SKM-1 treated with dmso at 0.1 percent for 144 hours (cell line): ENCODE data around the gene SERP1.
A peak's percentile ranks its signal among the peaks of the same experiment; 100 is the strongest.

Experiments used
- DNase-seq: peaks from one replicate; lab custom pipeline; 2025; ENCODE audit not compliant: unreplicated experiment; lab: John Stamatoyannopoulos, UW

The SERP1 gene

DNA sequence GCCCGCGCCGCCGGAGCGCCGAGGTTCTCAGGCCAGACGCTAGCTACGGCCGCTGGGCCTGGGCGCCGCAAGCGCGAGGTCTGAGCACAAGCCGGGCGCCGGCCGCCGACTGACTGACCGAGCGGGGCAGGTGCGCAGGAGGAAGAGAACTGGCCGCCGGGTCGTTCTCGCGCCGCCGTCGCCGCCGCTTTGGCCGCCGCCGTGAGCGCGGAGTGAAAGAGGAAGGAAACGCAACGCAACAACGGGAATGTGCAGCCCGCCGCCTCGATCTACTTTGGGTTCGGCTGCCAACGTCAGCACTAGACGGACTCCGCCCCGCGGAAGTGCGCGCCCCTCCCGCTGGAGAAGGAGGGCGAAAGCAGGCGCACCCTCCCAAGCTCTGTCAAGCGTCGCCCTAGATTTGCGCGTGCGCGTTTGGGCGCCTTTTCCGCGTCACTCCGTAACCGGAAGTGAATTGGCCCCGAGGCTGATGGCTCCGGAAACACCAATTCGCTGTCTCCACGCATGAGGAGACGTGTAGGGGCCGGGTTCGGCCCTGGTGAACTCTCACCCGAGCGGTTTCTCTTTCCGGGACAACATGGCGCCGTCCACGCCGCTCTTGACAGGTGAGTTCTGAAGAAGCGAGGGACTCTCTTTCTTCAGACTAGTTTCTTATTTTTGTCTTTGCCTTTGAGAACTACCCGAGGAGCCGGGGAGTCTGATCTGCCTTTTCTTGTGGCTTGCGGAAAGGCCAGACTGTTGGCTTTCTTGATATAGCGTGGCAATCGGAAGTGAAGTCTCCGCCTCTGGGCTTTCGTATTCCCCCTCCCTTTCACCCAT is at the start of gene SERP1, which contains the start of gene EIF2A:
TSS of gene SERP1 (minus strand) at position 271 of the 819 bp plus-strand sequence. CDS start 361 bp downstream, outside the sequence.
TSS of gene EIF2A (plus strand) at position 562 of the 819 bp plus-strand sequence. CDS start at position 578, 16 bp downstream.
- DNase-seq: peak; percentile 100

DNA sequence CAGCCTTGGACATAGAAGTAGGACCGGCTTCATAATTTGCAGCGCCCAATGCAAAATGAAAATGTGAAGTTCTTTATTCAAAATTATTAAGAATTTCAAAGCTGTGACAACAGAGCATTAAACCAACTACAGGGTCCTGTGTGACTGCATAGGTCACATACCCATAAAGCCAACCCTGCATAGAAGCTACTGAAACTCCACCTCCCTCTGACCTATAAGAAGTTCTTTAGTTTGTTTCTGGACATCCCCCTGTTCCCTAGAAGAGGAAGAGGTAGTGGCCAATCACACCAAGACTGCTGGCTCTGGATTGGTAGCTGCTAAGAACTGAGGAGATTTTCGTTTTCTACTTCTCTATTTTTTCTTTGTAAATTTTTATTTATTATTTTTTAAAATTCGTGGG is 47.9 kb upstream of the SERP1 start:
- DNase-seq: no peak

DNA sequence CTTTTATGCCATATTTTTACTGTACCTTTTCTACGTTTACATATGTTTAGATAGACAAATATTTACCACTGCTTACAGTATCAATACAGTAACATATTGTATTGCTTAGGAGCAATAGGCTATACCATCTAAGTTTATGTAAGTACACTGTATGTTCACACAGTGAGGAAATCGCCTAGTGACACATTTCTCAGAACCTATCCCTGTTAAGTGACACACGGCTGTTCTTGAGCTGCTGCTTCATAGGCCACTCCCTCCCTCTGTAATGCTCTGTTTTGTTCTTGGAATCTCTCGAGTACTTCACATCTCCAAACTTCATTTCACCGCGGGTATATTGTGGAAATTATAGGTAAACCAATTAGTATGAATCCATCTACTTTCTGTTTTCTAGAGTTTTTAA is 43.5 kb upstream of the SERP1 start:
- DNase-seq: no peak

DNA sequence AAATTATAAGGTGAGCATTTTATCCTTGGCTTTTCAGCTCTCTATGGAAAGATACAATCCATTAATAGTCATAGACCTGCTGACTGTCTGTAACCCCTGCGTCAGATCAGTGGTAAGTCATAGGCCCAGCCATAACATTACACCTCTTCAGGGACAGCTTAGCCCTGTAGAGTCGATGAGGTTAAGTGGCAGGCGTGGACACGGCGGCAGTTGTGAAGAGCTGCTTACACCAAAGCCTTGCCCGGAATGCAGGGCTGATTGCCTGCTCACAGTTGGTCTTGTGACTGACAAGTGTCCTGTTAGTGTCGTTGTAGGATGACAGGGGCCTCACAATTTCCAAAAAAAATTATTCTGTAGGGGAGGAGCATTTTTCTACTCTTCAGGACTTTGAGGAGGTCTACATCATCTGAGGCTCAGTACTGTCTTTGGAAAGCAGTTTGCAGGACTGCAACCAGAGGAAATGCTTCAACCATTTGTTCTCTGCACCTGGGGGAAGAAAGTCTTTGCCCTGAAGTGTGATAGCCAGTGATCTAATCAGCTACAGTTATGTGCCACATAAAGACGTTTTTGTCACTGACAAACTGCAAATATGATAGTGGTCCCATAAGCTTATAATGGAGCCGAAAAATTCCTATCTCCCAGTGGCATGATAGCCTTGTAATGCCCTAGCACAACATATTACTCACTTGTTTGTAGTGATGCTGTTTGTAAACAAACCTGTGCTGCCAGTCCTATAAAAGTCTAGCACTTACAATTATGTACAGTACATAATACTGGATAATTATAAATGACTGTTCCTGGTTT is 41.9 kb upstream of the SERP1 start:
- no peak for DNase-seq

DNA sequence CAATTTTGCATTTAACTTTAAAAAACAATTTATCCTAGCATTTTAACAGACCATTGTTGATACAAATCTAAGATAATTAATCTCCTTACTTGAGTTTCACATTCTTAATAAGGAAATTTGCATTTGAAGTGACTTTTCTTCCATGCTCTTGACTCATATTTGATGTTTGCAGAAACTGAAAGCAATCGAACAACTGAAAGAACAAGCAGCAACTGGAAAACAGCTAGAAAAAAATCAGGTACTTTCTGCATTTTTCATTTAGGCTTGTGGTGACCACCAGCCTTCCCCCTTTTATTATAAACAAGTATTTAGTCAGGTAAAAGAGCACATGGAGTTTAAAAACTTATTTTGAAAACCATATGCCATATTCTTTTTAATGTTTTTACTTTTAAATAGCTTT is 36.7 kb upstream of the SERP1 start:
- no peak for DNase-seq

DNA sequence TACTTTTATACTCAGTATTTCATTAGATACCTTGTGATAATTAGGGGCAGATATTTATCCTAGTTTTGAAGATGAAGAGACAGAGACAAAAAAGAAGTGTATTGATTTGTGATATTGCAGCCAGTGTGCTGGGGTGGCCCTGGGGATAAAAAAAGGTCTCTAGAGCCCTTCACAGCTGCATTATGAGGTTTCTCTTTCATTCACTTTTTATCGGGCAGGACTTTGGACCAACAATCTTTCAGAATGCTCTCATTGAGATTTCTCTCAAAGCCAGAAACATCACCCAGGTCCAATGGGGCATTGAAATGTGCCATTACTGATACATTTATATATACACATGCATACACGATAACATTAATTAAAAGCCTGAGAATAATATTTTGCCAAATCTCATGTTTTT is 36.3 kb upstream of the SERP1 start:
- no peak for DNase-seq

DNA sequence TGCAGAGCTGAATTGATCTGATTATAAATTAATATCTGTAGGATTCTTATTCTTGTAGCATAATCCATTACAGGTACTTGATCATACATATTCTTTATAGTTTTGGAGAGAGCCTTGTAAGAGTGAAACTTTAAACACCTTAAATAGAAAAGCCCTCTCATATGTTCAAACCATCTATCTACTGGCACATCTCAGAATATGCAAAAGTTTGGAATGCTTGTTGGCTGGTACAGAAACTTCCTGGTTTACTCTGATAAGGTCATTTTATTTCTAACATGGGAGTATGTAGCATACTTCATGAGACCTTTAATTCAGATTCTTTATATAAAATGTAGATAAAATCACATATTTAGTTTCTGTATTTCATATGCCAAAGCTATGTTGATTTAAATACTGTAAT is 34.9 kb upstream of the SERP1 start:
- DNase-seq: no peak

DNA sequence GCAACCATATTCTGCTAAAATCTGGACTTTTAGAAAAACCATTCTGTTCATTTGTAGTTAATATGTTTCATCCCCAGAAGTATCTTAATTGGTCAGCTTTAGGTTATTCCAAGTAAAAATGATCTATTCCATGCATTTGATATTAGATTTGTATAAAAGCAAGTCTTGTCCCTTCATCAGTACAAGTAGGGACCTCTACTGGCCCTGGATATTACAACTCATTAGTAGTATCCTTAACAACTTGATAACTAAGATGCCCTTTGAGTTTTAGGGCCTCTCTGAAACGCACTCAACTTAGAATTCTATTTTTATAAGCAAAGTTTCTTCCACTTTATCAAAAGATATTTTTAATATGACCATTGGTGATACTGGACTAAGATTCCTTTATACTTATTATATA is 31.6 kb upstream of the SERP1 start:
- DNase-seq: no peak

DNA sequence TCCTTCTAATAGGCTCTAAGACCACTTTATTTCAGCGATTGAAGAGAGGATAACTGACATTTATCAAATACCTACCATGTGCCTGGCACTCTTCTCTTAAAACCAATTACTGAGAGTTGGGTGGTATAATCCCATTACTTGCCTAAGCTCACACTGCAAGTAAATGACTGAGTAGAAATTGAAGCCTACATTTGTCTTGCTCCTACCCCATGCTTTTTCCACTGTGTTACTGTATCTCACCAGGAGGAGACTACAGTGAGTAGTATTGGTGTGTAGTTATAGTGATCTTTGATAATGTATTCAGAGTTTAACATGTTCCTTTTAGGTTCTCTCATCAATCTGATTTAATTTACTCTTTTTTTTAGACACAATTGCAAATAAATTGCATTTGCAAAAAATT is 21.0 kb upstream of the SERP1 start:
- no peak for DNase-seq

DNA sequence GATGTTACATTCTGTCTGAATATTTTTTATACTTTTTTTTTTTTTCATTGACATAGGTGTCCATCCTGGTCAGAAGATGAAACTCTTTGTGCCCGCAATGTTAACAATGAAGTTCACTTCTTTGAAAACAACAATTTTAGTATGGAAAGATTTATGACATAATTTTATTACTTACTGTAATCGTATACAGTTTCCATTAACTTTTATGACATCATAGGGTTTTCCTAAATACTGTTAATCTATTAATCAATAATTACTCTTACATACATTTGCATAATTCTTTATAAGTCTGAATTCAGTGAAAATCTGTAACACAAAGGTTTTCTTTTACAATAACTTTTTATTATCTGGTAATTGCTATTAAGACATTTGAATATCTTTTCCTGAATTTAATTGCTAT is 17.9 kb upstream of the SERP1 start:
- DNase-seq: no peak

DNA sequence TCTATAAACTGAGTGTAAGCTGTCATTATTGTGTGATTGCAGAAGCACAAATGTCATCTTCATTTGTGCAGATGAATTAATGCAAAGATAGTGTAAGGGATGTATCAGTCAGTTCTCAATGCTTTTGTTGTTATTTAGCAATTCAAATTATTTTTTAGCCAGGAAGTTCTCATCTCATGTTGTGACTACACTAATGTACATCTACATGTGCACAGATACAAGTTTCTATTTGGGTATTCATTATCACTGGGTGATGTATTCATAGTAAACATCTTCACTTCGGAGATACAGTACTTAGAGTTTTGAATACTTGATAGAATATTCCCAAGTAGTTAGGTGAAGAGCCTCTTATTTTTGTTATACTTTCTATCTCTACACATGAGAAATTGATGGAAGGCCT is 11.4 kb upstream of the SERP1 start:
- DNase-seq: no peak

DNA sequence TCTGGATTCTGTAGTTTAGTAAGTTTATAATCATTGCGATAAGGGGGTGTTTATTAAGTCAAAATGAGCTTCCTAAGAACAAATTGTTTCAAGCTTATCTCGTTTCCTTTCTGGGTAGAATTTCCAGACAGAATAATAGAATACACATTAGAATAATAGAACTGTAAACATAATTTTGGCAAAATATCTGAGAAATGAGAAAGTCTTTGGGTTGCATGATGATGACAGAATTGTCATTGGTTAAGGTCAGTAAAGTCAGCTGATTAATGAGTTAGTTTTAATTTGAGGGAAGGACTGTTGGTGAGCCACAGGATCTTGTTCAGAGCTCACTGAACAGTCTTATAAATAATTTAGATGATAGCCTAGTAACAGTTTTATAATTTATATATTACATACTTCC is 10.5 kb upstream of the SERP1 start:
- DNase-seq: no peak

DNA sequence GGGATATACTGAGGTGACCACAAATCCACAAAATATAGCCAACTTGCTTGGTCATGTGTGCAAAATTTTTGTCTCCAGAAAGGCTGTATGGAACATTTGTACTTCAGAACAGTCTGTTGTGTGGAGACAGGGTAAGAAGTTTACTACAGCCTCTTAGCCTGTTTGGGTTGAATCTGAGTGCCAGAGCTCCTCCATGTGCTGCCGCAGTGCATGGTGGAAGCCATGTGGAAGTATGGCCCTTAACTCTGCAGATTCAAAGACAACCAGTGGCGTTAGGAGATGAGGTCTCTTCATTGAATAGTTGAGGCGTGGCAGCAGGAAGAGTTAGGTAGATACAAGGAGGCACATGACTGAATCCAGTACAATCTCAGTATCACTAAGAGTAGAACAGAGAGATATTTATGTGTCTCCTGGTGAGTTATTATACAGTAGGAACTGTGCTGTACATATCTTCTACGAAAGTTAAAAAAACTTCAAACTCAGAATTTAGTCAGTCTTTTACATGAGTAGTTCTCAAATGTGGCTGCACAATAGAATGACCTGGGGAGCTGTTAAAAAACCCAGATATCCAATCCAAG is 9.7 kb upstream of the SERP1 start:
- DNase-seq: no peak

DNA sequence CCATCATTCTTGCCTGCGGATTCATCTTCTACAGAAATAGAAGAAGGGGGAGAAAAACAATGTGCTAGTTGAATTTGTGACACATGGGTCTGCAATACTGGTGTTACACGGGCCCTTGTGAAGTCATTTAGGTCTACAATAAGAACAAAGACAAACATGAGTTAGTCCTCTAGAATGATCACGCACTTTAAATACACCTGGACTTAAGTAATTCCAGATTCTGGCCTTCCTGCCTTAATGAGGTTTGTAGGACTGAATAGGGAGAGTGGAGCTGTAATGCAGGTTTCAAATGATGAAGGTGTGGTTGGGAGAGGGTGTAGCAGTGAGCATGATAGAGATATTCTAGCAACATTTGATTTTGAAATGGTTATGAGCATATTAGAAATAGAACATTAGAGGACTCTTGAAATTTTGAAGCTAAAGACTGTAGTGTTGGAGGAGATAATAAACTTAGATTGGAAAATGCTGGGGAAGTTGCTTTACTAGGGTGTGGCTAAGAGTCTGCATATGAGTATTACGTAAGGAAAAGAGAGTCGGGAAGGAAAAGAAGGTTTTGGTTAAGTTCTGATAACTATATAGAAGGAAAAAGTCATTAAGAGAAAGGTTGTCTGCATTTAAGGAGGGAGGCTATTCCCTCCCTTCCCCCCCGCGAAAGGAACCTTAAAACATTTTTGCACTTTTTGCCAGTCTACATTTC is 897 bp upstream of the SERP1 start:
- peak; percentile 40 for DNase-seq

DNA sequence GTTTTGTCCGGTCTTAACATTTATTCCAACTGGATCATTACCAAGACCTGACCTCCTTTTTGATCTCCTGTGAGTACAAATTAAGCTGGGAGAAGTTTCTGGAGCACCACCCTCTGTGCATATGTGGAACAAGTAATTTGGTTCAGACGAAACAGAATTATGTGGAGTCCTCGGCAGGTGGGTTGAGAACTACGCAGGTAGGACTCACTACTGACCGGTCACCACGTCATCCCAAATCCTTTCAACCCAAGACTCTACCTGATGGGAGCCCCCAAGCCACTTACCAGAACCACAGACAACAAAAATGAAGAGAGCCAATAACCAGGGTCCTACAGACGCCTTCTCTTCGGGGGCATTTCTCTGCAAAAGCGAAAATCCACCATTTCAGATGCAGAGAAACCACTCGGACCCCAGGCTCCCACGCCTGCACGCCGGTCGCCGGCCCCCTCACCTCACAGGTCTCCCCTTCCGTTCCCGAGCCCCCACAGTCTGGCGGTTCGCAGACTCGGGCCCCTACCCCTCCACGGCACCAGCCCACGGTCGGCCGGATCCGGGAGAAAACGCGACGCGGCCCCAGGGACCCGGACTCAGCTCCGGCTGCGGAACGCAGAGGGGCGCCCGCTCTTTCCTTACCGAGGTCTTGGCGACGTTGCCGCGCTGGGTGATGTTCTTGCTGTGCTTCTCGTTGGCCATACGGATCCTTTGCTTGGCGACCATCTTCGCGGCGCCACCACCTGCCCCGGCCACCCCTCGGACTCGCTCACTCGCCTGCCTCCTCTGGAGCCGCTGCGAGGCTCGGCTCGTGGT is 674 bp downstream of the SERP1 start:
- no peak for DNase-seq

DNA sequence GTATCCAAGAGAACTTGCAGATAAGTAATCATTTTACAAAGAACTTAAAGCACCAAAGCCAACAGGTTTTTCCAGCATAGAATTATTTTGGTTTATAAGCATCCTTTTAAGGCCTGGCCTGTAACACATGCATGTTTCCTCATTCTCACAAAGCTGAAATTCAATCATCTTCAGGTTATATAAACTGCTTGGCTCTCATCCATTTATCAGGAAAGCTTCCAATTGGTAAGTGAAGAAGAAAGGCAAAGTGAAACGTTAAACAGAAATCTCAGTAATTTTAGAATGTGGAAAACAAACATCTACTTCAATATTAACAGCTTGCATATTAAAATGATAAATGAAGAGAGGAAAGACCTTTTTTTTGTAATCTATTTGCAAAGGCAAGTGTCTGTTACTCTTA is 1.6 kb downstream of the SERP1 start:
- DNase-seq: no peak

DNA sequence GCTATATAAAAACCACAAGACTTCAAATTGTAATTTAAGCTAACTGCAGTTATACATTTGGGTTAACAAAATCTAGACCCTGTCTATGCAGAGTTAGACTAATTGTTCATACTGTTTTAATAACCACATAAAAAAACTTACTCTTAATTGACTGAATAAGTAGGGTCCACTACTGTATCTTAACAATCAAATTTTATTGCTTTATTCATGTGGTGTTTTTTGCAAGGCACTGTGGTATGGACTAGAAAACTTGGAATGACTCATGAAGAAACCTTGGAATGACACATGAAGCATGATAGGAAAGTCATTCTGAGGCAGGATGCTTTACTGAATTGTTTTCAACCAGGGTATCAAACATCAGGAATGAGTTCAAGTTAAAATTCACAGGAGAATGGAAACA is 2.3 kb downstream of the SERP1 start:
- DNase-seq: no peak

DNA sequence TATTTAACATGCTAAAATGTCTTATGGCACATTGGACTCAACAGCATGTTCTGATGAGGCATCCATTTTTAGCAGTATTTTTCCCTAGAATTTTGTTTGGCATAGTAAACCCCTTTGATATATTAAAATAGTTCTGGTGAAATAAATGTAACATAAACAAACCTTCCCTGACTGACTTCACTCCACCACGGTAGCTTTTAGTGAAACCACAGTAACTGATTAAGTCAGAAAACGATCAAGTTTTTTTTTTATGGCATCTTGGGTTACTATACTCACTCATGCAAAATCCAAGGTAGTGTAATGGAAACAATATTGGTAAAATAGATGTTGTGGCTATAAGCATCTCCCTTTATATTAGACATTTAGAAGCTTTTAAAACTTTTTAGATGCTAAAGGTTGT is 2.8 kb downstream of the SERP1 start:
- DNase-seq: no peak

DNA sequence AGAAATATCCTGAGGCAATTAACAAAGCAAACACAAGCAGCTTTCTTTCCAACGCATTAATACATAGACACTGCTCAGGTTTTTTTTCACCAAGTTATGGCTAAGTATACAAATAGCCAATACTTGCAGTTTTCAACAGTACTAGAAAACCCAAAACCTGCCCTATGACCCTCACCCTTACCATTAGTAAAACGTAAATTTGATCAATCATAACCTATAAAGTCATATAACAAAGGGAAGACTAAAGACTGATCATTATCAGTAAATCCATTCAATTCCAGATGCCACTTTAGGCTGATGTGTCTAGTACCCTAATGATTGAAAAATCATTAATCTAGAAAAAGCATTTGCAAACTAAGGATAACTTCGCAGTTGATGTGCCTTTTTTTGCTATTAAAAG is 3.2 kb downstream of the SERP1 start:
- no peak for DNase-seq

DNA sequence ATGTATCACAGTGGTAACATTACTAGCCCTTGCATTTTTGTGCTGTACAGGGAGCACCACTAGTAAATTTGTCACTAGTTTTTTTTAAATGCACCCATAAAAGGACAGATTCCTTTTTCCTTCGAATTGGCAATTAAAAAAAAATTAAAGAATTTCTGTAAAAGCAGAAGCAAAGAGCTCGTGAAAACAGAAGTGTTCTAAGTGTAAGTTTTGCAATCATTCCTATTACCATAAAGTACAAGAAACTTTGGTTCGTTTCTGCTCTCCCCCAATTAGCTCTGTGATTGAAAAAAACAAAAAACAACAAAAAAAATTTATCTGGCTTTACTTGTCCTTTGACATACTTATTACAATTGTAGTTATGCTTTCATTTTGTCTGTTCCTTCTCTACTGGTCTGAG is 5.3 kb downstream of the SERP1 start:
- peak; percentile 44 for DNase-seq
